ENCODE results near the gene RNF224. TPM values are rescaled to one million over a fixed set of nuclear protein-coding genes. Genes with fewer than 3 reads are reported as not detected.

RNF224 gene
- 13.1 TPM for polyA plus RNA-seq (ENCODE audit: insufficient read length)
- long read RNA-seq, donor 1 = 0 reads
- long read RNA-seq, donor 2 = 0 reads
- long read RNA-seq, donor 3 = 0 reads
- long read RNA-seq, donor 4 = 0 reads
- long read RNA-seq, donor 5 = 0 reads
- long read RNA-seq, donor 6 = 0 reads
- long read RNA-seq, donor 7 = 0 reads
- long read RNA-seq, donor 8 = 0 reads

- DNase-seq = peak; percentile 68
These were observed at the start of gene RNF224 for GRCh38 chr9:137227054-137227852. RNF224 (plus strand) TSS chr9:137227502; CDS start chr9:137228336, 834 bp downstream.

DNA sequence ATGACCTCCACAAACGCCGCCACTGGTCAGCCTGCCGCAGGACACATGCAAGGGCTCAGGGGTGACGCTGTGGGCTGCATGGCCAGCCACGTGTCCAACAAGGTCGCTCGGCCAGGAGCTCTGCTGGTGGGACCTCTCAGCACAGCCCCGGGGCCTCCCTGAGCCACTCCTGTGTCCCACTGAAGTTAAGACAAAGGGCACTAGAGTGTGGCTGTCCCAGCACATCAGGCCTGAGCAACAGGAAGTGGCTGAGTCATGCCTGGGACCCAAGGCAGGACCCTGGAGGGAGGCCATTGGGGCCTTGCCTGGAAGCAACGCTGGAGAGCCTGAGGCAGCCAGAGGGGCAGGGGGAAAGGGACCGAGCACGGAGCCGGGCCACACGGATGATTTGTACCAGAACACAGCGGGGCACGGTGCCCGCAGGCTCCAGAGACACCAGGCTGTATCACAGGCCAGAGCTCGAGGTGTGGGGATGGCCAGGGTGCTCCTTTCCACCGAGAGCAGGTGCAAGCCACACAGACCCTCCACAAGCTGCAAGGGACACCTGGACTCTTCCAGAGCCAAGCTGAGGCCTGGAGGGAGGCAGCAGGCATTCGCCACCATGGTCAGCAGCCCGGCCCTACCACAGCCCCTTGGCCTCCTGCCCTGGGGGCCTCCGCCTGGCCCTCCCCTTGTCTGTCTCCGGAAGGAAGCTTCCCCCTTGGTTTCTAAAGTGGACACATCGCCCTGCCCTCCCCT lies 48.9 kb upstream of the RNF224 start:
- DNase-seq = no peak

DNA sequence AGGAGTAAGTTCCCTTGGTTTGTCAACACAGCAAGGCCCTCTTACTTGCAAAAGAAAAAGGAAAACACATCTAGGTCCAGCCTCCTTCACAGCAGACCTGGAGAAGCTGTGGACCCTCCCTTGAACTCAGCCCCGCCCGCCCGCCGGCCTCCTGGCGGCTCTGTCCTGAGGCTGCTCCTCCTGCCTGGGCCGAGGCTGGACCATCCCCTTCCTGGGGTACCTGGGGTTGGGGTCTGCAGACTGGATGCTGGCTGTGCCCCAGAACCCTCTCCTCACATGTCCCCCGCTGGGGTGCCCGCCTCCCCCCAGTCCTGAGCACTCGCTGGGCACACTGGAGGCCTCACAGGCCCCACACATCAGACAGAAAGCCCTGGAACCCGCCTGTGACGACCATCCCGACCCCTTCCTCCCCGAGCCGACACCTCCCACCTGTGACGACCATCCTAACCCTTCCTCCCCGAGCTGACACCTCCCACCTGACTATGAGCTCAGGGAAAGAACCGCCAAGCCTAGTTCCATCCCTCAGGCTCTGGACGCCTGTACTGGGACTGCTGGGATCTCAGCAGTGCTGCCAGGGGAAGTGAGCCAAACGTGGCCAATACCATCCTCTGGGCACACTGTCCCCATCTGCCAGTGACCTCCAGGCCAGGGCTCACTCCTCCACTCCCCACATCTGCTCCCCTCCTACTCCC lies 48.2 kb upstream of the RNF224 start:
- DNase-seq = no peak

GRCh38 chr9:137179761-137180160 lies 47.5 kb upstream of the RNF224 start:
- DNase-seq = no peak

DNA sequence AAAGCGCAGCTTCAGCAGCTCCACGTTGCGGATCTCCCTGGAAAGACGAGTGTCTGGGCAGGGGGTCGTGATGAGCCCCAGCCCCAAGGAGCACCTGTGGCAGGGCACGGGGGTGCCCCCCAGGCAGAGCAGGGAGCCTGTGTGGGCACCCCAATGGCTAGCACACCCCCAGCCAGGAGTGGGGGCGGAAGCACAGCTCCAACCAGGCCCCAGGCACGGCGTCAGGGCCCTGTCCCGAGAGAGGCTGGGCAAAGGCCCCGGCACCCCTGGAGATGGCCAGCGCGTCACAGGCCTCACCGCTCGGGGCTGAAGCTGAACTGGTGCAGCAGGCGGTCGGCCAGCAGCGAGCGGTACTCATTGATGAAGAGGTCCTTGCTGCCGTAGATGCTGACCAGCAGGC lies 46.8 kb upstream of the RNF224 start:
- no peak for DNase-seq

DNA sequence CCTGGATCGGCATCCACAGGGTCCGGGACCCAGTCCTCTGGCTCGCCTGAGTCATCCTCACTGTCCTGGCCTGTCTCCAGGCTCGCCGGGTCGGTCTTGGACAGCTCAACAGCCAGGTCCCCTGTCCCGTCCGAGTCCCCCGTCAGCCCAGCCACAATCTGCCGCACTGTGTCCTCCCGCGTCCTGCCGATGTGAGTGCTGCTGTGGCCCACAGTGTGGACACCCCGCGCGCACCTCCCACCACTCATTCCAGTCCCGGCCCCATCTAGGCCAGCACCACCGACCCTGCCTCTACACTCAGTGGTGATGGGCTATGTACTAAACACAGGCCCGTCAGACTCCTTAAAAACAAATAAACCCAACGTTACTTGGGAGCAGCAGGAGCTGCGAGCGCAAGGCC lies 45.6 kb upstream of the RNF224 start:
- no peak for DNase-seq

DNA sequence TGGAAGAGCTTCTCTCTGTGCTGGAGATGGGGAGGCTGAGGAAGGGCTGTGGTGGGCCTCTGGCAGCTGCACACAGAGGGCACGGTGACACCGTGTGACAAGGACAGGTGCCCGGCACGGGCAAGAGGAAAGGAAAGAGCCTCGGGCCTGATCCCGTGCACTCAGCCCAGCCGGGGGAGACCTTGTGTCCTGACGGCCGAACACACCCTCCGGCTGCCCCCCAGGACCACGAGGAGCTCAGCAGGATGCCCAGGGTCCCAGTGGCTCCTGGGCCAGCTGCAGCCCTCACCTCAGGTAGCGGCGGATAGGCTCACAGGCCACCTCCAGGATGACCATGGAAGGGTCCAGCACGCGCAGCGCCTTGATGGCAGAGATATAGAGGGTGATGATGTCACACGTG lies 44.5 kb upstream of the RNF224 start:
- DNase-seq = no peak

DNA sequence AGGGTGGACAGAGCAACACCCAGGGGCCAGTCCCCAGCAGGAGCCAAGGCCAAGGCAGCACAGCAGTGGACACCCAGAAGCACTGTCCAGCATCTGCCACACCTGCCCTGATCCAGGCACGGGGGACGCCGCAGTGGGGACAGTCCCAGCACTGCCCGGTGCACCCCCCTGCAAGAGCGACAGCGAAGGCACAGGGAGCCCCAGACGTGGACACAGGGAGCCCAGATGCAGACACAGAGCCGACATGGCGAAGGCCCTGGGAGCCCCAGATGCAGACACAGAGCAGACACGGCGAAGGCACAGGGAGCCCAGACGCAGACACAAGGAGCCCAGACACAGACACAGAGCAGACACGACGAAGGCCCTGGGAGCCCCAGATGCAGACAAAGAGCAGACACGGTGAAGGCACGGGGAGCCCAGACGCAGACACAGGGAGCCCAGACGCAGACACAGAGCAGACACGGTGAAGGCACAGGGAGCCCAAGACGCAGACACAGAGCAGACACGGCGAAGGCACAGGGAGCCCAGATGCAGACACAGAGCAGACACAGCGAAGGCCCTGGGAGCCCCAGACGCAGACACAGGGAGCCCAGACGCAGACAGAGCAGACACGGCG lies 43.2 kb upstream of the RNF224 start:
- no peak for DNase-seq

DNA sequence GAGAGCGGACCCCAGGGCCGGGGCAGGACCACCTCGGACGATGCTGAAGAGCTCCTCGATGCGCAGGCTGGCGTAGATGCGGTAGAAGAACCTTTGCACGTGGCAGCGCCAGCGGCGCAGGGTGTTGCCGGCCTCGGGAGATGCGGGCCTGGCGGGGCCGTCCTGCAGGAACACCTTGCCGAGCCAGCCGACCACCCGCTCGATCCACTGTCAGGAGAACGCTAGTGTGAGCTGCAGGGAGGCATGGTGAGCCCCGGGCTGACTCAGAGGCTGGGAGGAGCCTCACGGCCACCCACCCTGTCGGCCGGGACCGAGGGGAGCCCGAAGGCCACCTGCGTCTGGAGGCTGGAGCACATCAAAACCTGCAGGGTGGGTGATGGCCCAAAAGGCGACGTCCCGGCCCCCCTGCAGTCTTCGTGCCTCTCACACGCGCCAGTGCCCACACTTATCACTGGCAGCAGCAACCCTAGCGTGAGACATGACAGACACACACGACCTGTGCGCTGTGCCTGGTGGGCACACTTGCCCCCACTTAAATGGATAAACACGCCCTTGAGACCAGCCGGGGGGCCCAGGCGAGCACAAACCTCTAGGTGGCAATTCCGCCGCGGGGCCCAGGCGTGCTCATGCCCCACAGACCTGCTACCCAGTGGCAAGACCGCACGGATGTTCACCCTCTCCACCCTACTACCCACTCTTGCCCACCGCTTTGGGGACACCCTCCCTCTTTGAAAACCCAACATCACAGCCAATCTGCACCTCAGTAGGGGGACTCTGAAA lies 42.2 kb upstream of the RNF224 start:
- no peak for DNase-seq

DNA sequence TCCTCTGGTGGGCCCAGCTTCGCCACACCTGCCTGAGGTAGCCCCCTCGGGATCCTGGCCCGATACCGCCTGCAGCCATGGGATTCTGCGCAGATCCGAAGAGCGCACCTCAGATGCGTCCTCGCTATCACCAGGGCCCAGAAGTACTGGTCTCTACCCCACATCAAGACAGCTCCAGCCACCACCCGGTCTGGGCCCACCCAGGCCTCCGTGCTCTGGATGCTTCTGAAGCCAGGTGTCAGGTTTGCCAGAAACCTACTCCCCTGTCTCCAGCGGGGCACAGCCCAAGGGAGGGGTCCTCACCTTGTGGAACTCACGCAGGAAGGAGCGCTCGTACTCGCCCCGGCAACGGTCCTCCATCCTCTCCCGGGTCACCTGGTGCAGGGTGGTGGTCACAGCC lies 41.4 kb upstream of the RNF224 start:
- DNase-seq = no peak

DNA sequence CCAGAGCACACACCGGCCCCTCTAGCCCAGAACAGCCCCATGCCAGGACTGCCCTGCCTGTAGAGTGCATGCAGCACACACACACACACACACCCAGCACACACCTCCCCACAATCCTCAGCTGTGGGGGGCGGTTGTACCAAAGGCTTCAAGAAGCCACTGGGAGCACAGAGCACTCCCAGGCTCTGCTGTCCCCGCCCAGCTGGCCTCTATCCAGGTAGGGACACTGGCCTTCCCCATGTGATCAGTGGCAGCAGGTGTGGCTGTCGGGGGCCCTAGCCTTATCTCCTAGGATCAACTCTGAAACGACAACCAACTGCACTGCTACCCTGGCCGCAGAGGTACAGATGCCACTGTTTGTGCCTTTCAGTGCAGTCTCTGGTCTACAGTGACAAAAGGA lies 40.9 kb upstream of the RNF224 start:
- DNase-seq = no peak

DNA sequence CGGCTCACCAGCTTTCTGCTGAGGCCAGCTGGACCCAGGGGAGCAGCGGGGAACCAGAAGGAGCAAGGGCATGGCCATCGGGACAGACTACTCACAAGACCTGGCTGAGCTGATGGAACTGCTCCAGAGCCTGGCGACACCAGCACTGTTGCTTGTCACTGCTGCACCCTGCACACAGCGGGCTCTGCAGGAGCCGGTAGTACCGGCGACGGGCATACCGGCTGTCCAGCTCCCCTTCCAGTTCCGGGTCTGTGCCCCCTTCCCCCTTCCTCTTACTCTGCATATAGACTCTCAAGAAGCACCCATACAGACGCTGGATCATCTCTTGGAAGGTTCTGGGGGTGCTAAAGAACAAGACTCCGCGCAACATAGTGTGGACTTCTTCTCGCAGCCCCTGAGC lies 39.9 kb upstream of the RNF224 start:
- no peak for DNase-seq

- no peak for DNase-seq
These were observed 39.2 kb upstream of the RNF224 start for GRCh38 chr9:137188086-137188489.

GRCh38 chr9:137188490-137189296 lies 38.6 kb upstream of the RNF224 start, which contains the start of the genes ANAPC2 and SSNA1:
ANAPC2 (minus strand) TSS chr9:137188560; CDS start chr9:137188532, 28 bp downstream.
SSNA1 (plus strand) TSS chr9:137188676; CDS start chr9:137188727, 51 bp downstream.
- peak; percentile 93 for DNase-seq

DNA sequence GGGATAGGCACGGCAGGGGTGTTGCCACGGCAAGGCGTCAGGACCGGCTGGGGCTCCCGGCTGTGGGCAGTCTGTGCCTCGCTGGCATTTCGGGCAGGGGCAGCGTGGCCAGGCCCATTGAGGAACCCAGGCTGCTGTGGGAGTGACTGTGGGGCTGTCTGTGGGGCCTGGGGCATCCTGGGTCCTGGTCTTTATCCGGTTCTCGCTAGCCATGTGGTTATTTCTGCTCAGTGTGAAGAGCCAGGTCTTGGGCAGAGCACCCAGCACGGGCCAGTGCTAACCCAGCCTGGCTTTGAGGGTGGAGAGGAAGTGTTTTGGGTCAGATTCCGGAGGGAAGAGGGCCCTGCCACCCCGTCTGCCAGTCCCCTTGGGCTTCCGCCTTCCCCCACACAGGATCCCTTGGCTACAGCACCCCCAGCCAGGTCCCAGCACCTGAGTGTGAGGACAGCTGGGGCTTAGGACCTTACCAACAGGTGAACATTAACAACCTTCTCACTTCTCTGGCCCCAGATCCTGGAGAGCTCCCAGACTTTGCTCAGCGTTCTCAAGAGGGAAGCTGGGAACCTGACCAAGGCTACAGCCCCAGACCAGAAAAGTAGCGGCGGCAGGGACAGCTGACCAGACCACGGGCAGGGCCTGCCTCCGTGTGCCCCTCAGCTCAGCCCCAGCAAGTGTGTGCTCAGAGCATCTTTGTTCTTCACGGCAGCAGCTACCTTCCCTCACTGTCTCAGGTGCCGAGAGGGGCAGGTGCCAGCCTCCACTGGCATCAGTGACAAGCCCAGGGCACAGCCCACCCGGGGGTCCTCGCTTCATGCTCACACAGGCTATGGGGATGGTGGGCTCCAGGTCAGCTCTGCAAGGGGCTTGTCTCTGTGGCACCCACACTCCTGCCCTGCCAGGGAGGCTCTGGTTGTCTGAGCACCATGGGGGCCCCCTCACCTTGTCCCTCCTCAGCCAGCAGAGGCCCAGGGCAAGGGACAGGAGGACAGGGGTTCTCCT lies 37.7 kb upstream of the RNF224 start:
- DNase-seq = no peak

DNA sequence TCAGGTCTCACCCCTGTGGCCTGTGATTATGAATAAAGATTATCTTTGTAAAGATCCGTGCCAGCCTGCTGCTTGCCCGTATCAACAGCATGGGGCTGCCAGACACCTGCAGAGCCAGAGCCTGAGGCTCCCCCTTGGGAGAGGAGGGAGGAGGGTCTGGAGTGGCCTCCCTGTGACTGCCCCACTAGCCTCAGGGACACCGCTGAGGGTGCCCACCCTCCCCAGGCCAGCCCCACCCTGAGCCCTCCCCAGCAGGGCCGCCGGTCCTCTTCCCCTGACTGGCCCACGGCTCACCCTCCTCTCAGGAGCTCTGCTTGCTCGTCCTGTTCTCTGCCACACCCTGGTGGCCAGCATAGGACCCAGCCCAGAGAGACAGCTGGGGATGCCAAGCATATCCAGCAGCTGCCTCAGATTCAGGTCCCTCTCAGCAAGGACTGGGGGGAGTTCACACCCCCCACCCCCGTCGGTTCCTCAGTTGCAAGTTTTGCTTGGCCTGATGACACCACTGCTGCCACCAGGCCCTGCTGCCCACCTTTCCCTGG lies 36.9 kb upstream of the RNF224 start:
- DNase-seq = no peak

DNA sequence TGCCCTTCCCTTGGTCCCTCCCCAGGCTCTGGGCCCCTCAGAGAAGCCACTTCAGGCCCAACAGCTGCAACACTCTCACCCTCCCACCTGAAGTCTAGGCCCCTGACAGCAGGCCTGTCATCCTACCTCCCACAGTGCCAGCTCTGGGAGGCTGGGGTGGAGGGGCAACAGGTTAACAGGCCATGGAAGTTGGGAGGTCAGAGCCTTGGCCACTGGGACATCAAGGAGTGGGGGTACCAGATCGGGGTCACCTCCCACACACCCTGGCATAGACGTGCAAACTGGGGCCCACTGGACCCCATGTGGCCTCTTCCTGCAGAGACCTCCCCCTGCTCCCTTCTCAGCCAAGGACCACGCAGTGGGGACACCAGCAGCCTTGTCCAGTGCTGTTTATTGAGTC lies 36.1 kb upstream of the RNF224 start:
- DNase-seq = no peak

GRCh38 chr9:137191691-137192447 lies 35.4 kb upstream of the RNF224 start:
- DNase-seq = no peak

Data from left kidney (tissue), 8 donors.